GM13977 (cell line): ENCODE data around the gene SCGB1D2.

Source experiments
- DNase-seq: peaks from one replicate; pipeline ENCODE4 v3.0.0; 2012; ENCODE audit warnings: low spot score
- CTCF ChIP-seq: IDR thresholded peaks from 2 replicates; pipeline ENCODE4 v1.5.1; 2012; ENCODE audit warnings: mild to moderate bottlenecking, control low read depth; ENCODE audit not compliant: insufficient read depth; ENCODE audit errors: extremely low read depth, missing control alignments
- in situ Hi-C: fragments of 300-500 bp; cut with MboI; formaldehyde crosslinking; loops from one replicate; pipeline ENCODE4 v1.12.0; 2022; ENCODE audit warnings: low sequenced_read_pairs, low pct_unique_long_range_greater_than_20kb, mixed read lengths, inconsistent platforms; ENCODE audit not compliant: unreplicated experiment

Gene SCGB1D2

GRCh38 chr11:62267576-62267975, 25.5 kb downstream of the SCGB1D2 start:
- TF ChIP-seq CTCF: no peak
- DNase-seq: no peak
- in situ Hi-C loops: no loop called here

GRCh38 chr11:62269654-62270278, 27.7 kb downstream of the SCGB1D2 start, which contains the start of gene SCGB2A2:
Gene SCGB2A2 (plus strand): TSS chr11:62270158. CDS start chr11:62270217, 59 bp downstream.
- TF ChIP-seq CTCF: no peak
- in situ Hi-C loops: no loop called here
- DNase-seq: no peak

- TF ChIP-seq CTCF: no peak
- no peak for DNase-seq
- in situ Hi-C loops: no loop called here
Observed at GRCh38 chr11:62273284-62273683, 31.2 kb downstream of the SCGB1D2 start.

- DNase-seq: no peak
- TF ChIP-seq CTCF: no peak
- in situ Hi-C loops: no loop called here
Observed at GRCh38 chr11:62273789-62274275, 31.8 kb downstream of the SCGB1D2 start.

GRCh38 chr11:62280452-62280851, 38.4 kb downstream of the SCGB1D2 start:
- in situ Hi-C loops: no loop called here
- no peak for TF ChIP-seq CTCF
- no peak for DNase-seq
